8988T (cell line): Measurements from ENCODE around the gene LRP1B.
"Not testable (repeated sequence)": the region's sequence is repeated elsewhere in the genome, so short reads cannot be mapped to it uniquely, and the experiment has no call there.

Source experiments
- DNase-seq: peaks from one replicate; pipeline ENCODE4 v3.0.0; 2011

The LRP1B gene

DNA sequence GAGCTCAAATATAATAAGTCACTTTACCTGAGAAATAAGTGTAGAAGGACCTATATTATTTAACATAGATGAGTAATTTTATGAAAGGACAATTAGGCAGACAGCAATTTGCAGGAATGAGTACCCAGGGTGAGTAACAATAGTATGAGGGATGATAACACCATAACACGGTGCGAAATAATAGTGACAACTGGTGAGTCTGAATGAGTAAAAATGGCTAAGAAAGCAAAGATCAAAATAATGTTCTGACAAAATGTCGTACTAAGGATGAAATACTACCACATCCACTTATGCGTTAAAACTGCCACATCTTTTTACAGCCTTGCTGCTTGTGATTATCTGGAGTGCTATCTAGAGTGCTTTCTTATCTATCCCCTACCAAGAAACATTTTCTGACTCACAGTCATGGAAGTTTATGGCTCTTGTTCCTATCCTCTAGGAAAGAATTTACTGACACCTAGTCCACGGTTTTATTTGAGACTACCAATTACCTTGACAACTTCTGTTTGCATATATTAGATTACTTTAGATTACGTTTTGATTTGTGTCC is 929.7 kb downstream of the LRP1B start:
- no peak for DNase-seq

DNA sequence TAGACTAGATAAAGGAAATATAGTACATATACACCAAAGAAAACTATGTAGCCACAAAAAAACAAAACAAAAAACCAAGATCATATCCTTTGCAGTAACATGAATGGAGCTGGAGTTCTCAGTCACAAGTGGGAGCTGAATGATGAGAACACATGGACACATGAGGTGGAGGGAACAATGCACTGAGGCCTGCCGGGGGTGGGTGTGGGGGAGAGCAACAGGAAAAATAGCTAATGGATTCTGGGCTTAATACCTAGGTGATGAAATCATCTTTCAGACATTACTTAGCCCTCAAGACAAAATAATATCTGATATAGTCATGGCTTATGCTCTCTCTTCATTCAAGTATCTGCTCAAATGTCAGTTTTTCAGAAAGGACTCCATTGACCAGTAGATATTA is 930.6 kb downstream of the LRP1B start:
- DNase-seq = no peak

DNA sequence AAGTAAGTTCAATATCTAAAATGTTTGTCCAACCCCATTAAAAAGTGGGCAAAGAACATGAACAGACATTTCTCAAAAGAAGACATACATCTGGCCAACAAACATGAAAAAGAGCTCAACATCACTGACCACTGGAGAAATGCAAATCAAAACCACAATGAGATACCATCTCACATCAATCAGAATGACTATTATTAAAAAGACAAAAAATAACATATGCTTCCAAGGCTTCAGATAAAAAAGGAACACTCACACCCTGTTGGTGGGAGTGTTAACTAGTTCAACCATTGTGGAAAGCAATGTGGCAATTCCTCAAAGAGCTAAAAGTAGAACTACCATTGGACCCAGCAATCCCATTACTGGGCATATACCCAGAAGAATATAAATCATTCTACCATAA is 931.1 kb downstream of the LRP1B start:
- no peak for DNase-seq

DNA sequence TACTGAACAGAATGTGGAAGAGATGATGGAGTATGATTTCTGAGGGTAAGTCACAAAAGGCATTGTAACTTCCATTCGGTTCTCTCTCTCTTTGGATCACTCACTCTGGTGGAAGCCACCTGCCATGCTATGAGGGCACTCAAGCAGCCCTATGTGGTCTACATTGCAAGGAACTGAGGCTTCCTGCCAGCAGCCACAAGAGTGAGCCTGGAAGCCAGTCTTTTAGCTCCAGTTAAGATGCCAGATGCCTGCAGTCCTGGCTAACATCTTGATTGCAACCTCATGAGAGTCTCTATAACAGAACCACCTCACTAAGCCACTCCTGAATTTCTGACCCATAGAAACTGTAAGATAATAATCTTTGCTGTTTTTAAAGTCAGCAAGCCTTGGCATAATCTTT is 935.7 kb downstream of the LRP1B start:
- DNase-seq = no peak

- DNase-seq = no peak
These were observed 943.8 kb downstream of the LRP1B start for GRCh38 chr2:141187075-141187439.

DNA sequence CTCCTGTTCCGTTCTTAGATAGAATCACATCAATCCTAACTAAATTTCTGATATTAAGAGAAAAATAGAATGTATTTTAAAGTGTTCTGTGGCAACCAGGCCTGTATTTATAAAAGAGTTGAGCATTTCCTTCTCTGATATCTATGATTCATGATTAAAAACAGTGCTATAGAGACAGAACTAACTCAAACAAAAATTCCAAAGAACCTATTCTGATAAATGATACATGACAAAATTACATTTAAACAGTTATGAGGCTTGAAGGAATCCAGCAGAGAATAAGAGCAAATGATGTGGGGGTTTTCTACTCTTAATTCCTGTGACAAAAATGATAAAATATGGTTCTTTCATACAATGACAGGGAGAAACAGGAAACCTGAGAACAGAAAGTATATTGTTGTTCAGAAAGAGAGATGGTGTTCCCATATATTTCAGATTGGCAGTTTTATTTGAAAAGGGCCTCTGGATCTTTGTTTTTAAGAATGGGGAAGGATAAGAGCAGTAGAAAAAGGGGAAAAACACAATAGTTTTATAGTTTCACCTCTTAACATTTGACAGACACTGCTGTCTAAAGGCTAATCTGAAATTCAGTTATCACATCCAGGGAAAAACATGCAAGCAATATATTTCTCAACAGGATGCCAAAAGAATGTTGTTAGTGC is 944.3 kb downstream of the LRP1B start:
- no peak for DNase-seq

- no peak for DNase-seq
These were observed 948.6 kb downstream of the LRP1B start for GRCh38 chr2:141182246-141182645.

DNA sequence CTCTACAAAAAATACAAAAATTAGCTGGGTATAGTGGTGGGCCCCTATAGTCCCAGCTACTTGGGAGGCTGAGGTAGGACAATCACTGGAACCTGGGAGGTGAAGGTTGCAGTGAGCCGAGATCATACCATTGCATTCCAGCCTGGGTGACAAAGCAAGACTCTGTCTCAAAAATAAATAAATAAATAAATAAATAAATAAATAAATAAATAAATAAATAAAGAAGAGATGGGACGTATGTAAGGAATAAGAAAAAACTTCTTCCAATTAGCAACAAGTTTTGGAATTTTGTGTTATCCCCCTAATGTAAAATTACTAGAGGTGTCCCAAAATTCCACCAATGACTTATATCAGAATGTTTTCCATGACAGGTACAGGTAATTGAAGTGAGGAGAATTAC is 961.7 kb downstream of the LRP1B start:
- DNase-seq = not testable (repeated sequence)

DNA sequence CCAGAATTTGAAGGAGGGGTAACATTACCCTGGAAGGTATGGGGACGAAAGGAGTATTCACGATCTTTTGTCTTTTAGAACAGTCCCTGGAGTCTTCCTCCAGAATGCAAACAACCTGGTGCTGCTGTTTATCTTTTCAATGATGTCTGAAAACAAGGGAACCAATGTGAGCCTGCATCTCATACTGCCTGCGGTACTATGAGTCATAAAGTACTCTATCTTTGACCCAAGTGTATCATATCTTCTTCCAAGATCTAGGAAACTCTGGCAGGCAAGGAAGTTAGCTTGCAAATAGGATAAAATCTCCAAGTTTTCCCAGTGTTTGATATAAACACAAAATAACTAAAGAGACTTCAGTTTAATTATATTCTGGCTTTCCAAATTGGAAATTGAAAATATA is 968.5 kb downstream of the LRP1B start:
- no peak for DNase-seq

- no peak for DNase-seq
These were observed 979.1 kb downstream of the LRP1B start for GRCh38 chr2:141151611-141152286.

GRCh38 chr2:141142025-141142424 is 988.8 kb downstream of the LRP1B start:
- no peak for DNase-seq

- DNase-seq = no peak
These were observed 993.6 kb downstream of the LRP1B start for GRCh38 chr2:141137122-141137693.

DNA sequence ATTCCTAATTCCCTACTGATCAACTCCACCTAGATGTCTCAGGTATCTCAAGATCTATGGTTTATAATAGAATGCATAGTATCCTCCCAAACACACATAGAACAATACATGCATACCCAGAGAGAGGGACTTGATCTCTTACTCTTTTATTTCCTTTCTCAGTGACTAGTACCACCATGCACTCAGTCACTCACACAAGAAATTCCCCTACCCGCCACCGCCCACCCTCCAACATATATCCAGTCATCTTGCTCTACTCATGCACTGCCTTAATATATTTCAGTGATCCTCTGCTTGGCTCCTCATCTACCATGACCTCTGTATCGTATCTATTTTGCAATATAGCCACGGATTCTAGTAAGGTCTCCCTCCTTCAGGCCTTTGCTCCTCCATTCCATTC is 996.9 kb downstream of the LRP1B start:
- DNase-seq = no peak

GRCh38 chr2:141125432-141125831 is 1005.4 kb downstream of the LRP1B start:
- DNase-seq = no peak

GRCh38 chr2:141118836-141119235 is 1012.0 kb downstream of the LRP1B start:
- DNase-seq = no peak

DNA sequence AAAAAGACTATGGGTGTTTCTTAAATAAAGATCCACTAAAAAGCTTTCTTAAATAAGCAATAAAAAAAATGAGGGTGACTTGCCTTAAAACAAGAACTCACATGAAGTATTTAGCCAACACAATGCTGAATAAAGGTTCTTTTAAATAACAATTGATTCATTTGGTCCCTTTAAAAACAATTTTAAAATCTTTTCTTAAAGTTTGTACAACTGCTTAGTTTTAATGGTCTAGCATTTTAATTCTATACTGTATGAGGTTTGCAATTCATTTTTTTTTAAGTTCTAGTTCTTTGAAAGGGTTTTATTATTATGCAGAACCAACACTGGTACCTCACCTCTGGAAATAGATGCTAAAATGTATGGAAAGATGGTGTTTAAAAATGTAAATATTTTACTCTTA is 1017.5 kb downstream of the LRP1B start:
- DNase-seq = no peak

DNA sequence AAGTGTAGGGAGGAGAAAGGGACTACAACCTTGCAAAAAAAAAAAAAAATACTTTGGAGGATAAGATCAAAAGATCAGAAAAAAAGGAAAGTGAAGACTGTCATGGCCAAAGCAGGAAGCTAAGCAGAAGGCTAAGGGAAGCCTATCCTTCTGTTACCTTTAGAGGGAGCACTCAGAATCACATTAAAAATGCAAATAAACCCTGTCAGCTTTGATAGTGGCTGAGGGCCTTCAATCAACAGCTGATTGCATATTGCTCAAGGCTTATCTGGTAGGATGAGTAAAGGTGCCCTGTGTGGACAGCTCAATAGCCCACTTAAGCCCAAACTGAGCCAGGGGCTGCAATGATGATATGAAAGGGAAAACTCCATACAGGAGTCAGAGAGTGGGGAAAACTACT is 1021.2 kb downstream of the LRP1B start:
- no peak for DNase-seq

DNA sequence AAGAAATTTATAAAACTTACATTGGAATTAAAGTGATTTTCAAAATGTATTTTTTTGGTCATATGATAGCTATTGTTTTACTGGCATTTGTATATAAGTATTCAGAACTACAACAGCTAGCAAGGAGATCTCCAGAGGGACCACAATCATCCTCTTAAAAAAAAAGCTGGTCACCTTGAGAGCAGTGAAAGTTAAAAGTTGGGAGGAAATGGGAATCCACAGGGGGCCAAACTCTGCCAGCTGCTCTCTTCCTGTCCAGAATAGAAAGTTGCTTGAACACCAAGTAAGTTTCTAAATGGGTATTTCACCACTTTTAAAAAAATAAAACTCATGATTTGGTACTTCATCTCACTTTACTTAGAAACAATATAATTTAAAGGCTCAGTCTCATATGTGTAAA is 1025.1 kb downstream of the LRP1B start:
- no peak for DNase-seq

DNA sequence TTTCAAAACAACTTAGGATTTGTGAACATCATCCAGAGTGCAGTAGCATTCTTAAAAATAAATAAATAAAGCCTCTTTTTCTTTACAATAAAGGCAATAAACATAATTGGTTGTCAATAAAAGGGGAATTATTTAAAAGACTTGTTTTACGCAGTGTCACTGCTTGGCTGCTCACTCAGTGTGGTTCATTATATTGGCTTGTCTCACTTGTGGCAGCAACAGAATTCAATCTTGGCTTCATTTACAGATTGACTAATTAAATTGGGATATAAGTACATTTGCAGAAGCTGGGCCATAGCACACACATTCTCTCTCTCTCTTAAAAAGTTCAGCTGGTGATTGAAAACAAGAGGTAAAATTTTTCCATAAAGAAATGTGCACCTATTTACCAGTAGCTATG is 1027.6 kb downstream of the LRP1B start:
- DNase-seq = no peak

DNA sequence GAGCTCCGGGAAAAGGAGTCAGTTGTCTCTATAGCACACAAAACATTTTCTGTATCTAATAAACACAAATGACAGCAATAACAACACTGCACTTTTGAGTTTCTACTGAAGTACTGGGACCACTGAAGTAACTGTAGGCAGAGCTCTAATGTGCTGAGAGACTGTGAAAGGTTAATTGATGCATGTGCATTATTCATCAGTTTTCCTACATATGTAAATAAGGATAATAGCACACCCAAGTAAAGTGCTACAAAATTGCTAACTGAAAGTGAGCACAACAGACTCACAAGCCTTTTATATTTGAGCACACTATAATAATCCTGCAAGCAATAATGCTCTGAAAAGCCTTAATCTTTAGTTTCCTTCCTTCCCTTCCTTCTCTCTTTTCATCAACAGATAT is 1051.6 kb downstream of the LRP1B start:
- DNase-seq = no peak

- no peak for DNase-seq
These were observed 1055.1 kb downstream of the LRP1B start for GRCh38 chr2:141075753-141076152.

GRCh38 chr2:141068053-141068682 is 1062.6 kb downstream of the LRP1B start:
- DNase-seq = no peak

DNA sequence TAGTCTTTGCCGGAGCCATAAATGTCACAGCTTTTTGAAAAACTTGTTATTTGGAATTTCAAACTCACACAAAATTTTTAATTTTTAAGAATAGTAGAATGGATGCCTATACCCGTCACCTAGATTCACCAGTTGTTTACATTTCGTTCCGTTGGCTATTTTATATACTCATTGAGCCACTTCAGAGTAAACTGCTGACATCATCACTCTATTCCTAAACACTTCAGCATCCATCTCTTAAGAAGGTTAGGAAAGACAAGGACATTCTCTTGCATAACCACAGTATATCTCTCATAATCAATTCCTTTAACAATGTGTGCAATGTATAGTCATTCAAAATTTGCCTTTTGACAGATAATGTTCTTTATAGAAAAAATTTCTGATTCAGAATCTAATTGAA is 1065.8 kb downstream of the LRP1B start:
- DNase-seq = no peak

DNA sequence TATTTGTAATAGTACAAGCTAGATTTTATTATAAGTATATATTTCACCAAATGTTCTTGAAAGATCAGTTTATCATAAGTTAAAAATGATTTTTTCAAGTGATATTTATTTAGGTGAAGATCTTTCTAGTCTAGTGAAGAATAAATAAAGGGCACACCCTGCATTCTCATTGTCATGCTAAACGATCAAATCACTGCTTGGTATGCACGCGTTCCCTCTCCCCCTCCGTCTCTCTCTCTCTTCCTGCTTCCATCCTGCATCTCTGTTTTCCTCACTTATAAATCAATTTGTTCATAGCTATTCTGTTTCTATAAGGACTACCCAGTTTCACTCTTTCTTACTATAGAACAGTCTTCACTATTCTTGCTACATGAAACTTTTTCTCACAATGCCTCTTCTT is 1067.4 kb downstream of the LRP1B start:
- no peak for DNase-seq
